Epithelial cell of proximal tubule (primary cell): ENCODE data around the gene CDH22. TPM values are rescaled to one million over a fixed set of nuclear protein-coding genes. Genes with fewer than 3 reads are reported as not detected.

Experiments
- DNase-seq: peaks from one replicate; pipeline ENCODE4 v3.0.0-alpha.2; 2011; ENCODE audit warnings: low read depth
- H3K4me3 ChIP-seq: 2 replicates; pipeline ENCODE4 v1.5.1; 2011; ENCODE audit warnings: low read depth, mild to moderate bottlenecking, low read length
- total RNA-seq: library from RNA; depleted of rRNA; stranded (reverse); fragments of >200 nt; gene quantifications from 2 replicates; pipeline ENCODE4 v1.2.3, GENCODE V29; 2015
- TF ChIP-seq, protein P1 (sequence below): conservative IDR thresholded peaks from 2 replicates; pipeline ENCODE4 v1.5.1; 2012; ENCODE audit warnings: low read depth, mild to moderate bottlenecking, low read length

Gene CDH22
- total RNA-seq, 1 donor from 2014 or later, result not detected

DNA sequence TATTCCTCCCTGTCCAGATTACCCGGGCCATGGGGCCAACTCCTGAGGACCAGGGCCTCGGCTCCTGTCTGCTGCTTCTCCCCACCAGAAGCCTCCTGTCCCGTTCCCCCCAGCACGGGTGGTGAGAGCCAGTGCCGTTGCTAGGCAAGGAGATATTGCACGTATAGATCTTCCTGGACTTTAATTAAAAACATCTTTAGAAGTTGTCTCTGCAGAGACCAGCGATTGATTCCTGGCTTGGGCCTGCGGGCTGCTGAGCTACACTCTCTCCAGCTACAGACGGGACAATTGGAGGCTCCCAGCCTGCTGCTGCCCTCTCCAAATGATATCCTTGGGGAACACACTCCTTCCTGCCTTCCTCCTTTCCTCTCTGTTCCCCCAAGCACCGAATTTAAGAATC is 74.6 kb downstream of the CDH22 start:
- H3K4me3 ChIP-seq, result no peak overlapping the region
- TF ChIP-seq, protein P1, sequence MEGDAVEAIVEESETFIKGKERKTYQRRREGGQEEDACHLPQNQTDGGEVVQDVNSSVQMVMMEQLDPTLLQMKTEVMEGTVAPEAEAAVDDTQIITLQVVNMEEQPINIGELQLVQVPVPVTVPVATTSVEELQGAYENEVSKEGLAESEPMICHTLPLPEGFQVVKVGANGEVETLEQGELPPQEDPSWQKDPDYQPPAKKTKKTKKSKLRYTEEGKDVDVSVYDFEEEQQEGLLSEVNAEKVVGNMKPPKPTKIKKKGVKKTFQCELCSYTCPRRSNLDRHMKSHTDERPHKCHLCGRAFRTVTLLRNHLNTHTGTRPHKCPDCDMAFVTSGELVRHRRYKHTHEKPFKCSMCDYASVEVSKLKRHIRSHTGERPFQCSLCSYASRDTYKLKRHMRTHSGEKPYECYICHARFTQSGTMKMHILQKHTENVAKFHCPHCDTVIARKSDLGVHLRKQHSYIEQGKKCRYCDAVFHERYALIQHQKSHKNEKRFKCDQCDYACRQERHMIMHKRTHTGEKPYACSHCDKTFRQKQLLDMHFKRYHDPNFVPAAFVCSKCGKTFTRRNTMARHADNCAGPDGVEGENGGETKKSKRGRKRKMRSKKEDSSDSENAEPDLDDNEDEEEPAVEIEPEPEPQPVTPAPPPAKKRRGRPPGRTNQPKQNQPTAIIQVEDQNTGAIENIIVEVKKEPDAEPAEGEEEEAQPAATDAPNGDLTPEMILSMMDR, result no peak
- DNase-seq, result no peak

DNA sequence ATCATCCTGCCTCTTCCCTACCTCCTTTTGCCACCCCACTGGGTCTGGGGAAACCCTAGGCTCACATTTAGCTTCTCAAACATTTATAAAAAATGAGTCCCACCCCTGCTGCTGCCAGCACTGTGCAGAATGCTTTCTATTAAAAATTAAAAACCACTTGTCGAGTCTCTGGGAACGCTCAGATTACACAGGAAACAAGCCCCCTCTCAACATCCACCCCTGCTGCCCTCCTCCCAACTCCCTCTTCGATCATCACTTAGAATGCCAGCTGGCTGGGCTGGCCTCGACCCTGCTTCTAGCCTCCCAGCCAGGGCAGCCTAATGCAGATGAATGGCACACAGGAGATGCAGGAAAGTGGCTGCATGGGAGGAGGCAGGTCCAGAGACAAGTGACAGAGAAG is 75.8 kb downstream of the CDH22 start:
- TF ChIP-seq, protein P1, result no peak
- DNase-seq, result no peak
- no peak overlapping the region for H3K4me3 ChIP-seq

DNA sequence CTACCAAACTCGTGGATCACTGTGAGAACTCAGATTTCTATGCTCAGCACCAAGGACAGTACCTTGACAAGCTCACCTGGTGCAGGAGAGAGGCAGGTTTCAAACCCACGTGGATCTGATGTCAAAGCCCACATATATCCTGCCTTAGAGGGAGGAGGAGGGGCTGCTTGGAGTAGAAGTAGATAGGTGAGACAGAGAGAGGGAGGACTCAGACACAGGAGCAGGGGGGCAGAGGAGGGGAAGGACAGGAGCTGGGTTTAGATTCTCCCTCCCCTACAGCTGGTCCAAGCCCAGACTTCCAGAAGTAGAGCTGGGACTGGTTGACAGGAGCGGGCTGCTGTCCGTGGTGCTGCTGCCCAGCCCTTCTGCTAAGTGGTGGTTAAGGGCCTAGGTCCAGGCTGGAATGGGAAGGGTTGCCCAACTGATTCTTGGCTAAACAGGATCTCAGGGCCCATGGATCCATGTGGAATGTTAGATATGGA is 77.5 kb downstream of the CDH22 start:
- DNase-seq, result no peak
- no peak overlapping the region for H3K4me3 ChIP-seq
- TF ChIP-seq, protein P1, result no peak

DNA sequence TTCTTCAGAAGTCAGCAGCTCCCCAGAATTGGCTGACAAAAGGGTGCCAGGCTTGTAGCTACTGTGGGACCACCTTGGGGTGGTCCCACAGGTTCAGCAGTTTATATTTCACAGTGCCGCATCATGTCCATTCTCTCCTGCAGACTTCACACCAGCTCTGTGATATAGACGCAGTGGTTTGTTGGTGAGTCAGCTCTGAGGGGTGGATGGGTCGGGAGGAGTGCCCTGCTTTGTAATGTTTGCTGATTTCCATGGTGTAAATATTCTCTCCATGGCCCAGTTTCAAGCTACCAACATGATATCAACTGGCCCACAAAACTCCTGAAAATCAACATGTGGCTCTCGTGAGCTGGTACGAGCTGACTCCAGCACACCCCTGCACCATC is 78.2 kb downstream of the CDH22 start:
- H3K4me3 ChIP-seq, result no peak overlapping the region
- DNase-seq, result no peak
- TF ChIP-seq, protein P1, result no peak

DNA sequence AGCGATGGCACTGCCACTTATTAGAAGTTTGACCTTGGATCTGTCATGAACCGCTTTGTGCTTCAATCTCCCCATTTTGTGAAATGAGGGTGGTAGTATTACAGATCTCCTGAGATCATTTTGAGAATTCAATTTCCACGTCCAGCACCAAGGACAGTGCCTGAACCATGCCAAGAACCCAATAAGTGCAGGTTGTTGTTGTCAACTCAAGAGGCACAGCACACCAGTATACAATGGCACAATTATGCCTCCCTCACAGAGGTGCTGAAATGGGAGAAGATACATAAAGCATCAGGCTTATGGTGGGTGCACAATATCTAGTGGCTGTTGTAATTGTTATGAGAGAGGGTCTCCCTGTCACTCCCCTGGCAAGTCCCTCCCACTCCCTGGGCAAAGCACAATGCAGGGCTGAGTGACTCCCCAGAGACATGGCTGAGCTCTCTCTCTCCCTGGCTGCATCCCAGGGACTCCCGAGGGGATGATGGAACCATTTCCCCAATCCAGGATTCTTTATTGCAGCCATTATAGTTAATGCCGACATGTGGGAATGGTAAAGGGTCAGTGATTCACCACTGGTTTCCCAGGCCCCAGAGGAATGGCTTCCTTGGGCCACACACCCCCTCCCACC is 78.7 kb downstream of the CDH22 start:
- H3K4me3 ChIP-seq, result no peak overlapping the region
- DNase-seq, result no peak
- TF ChIP-seq, protein P1, result no peak

DNA sequence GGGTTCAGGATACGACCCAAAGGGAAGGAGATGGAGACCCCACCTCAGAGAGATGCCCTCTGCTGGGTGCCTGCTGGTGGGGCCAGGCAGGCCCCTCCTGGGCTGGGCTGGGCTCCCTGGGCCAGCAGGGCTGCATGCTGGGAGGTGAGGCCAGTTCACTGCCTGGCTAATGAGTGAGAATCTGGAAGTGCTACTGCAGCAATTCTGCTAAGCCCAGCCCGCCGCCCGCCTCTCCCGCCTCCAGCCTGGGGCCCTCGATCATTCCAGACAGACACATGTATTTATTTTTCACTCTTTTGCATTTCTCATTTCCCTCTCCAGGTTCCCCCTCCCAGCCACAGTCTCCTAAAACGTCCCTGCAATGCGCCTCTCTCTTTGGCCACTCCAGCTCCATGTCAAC is 79.6 kb downstream of the CDH22 start:
- TF ChIP-seq, protein P1, result no peak
- no peak overlapping the region for H3K4me3 ChIP-seq
- no peak for DNase-seq

DNA sequence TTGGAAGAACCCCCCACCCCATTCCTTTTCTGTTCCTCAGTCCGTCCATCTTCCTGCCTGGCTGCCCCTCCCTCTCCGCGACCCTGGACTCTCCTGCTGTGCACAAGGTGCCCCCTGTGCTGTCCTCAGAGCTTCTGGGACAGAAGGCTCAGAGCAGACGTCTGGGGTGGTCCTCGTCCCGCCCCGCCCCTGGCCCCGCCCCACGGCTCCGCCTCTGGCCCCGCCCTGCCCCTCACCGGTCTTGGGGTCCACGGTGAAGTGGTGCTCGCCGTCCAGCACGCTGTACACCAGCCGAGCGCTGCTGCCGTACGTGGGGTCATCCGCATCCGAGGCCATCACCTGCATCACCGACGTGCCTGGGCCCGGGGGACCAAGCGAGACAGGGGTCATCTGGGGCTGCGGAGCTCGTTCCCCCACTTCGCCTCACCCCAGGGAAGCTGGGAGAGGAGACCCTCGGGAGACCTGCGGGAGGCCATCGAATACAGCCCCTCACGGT is 81.0 kb downstream of the CDH22 start:
- TF ChIP-seq, protein P1, result no peak
- no peak for DNase-seq
- no peak overlapping the region for H3K4me3 ChIP-seq
